Liver (tissue), 9 donors: ENCODE results near the gene MARVELD3. TPM values are rescaled to one million over a fixed set of nuclear protein-coding genes. Genes with fewer than 3 reads are reported as not detected.

Experiments
- DNase-seq: peaks from one replicate; pipeline ENCODE4 v3.0.0-alpha.2; 2017; ENCODE audit warnings: low spot score
- H3K27ac ChIP-seq, 2 donors: one replicate each; pipeline ENCODE4 v1.7.0; 2013; ENCODE audit warnings: inconsistent platforms in 2 of 2, low read length in 2 of 2, control low read depth in 1 of 2, low read depth in 1 of 2, mild to moderate bottlenecking in 1 of 2
- H3K27me3 ChIP-seq, 4 donors: one replicate each; pipeline versions ENCODE4 v1.6.1 to v1.7.0; 2013; ENCODE audit warnings: low read length in 3 of 4, inconsistent platforms in 1 of 4, mild to moderate bottlenecking in 1 of 4, moderate library complexity in 1 of 4; ENCODE audit not compliant: control insufficient read depth in 4 of 4, insufficient read depth in 4 of 4
- H3K36me3 ChIP-seq, 4 donors: one replicate each; pipeline versions ENCODE4 v1.6.1 to v1.7.0; 2013; ENCODE audit warnings: low read length in 3 of 4, mild to moderate bottlenecking in 3 of 4, low read depth in 1 of 4, moderate library complexity in 1 of 4; ENCODE audit not compliant: control insufficient read depth in 4 of 4, insufficient read depth in 3 of 4
- H3K4me1 ChIP-seq, 4 donors: one replicate each; pipeline versions ENCODE4 v1.6.1 to v1.7.0; 2013; ENCODE audit warnings: low read length in 3 of 4, mild to moderate bottlenecking in 3 of 4, moderate library complexity in 1 of 4; ENCODE audit not compliant: control insufficient read depth in 4 of 4, insufficient read depth in 4 of 4
- H3K4me3 ChIP-seq, 3 donors: one replicate each; pipeline versions ENCODE4 v1.6.1 to v1.7.0; 2013; ENCODE audit warnings: low read length in 3 of 3, control low read depth in 1 of 3, low read depth in 1 of 3, mild to moderate bottlenecking in 1 of 3
- H3K9ac ChIP-seq, 2 donors: one replicate each; pipeline ENCODE4 v1.7.0; 2013; ENCODE audit warnings: low read length in 2 of 2, mild to moderate bottlenecking in 2 of 2, moderate library complexity in 2 of 2, control low read depth in 1 of 2, low read depth in 1 of 2
- H3K9me3 ChIP-seq, 4 donors: one replicate each; pipeline versions ENCODE4 v1.6.1 to v1.7.0; 2013; ENCODE audit warnings: low read length in 3 of 4; ENCODE audit not compliant: control insufficient read depth in 4 of 4
- CTCF ChIP-seq: fragments of 150-350 bp; IDR thresholded peaks from 2 replicates; pipeline ENCODE4 v1.5.1; 2017; ENCODE audit warnings: improper control_type of control experiment, low read depth, low read length; ENCODE audit not compliant: missing input control
- EGR1 ChIP-seq, 2 donors: IDR thresholded peaks; 2 replicates each; pipeline ENCODE4 v1.6.1; 2016 to 2018; ENCODE audit warnings: antibody characterized with exemption in 2 of 2, low read depth in 2 of 2
- FOXA1 ChIP-seq: IDR thresholded peaks from 2 replicates; pipeline ENCODE4 v1.6.1; 2016; ENCODE audit warnings: antibody characterized with exemption
- FOXA2 ChIP-seq: IDR thresholded peaks from 2 replicates; pipeline ENCODE4 v1.6.1; 2016; ENCODE audit warnings: antibody characterized with exemption
- GABPA ChIP-seq, 2 donors: IDR thresholded peaks in 1 of 2; conservative IDR thresholded peaks in 1 of 2; 2 replicates each; pipeline ENCODE4 v1.6.1; 2016; ENCODE audit warnings: antibody characterized with exemption in 2 of 2, mild to moderate bottlenecking in 1 of 2, moderate library complexity in 1 of 2
- HNF4A ChIP-seq, 2 donors: conservative IDR thresholded peaks; 2 replicates each; pipeline ENCODE4 v1.6.1; 2016; ENCODE audit warnings: antibody characterized with exemption in 2 of 2, mild to moderate bottlenecking in 2 of 2
- HNF4G ChIP-seq: IDR thresholded peaks from 2 replicates; pipeline ENCODE4 v1.6.1; 2016; ENCODE audit warnings: antibody characterized with exemption
- JUND ChIP-seq, 2 donors: IDR thresholded peaks; 2 replicates each; pipeline ENCODE4 v1.6.1; 2016; ENCODE audit warnings: antibody characterized with exemption in 2 of 2
- NR2F2 ChIP-seq: IDR thresholded peaks from 2 replicates; pipeline ENCODE4 v1.6.1; 2016; ENCODE audit warnings: antibody characterized with exemption
- RXRA ChIP-seq, 2 donors: IDR thresholded peaks; 2 replicates each; pipeline ENCODE4 v1.6.1; 2017 to 2018; ENCODE audit warnings: antibody characterized with exemption in 2 of 2, mild to moderate bottlenecking in 1 of 2
- SP1 ChIP-seq: IDR thresholded peaks from 2 replicates; pipeline ENCODE4 v1.6.1; 2018; ENCODE audit warnings: antibody characterized with exemption, mild to moderate bottlenecking
- TAF1 ChIP-seq: conservative IDR thresholded peaks from 2 replicates; pipeline ENCODE4 v1.6.1; 2016; ENCODE audit warnings: antibody characterized with exemption, mild to moderate bottlenecking
- YY1 ChIP-seq: IDR thresholded peaks from 2 replicates; pipeline ENCODE4 v1.6.1; 2016; ENCODE audit warnings: antibody characterized with exemption, mild to moderate bottlenecking
- WGBS: extraction: QIAGEN DNeasy Blood & Tissue Kit; methylation state at CpG from one replicate; pipeline ENCODE4 v1.1.7; 2013; 5-methylcytosine and 5-hydroxymethylcytosine counted together
- polyA plus RNA-seq, 2 donors: library from polyadenylated mRNA; stranded (reverse) in 1 of 2; unstranded in 1 of 2; fragments of 200-250 nt in 1 of 2; fragments of >200 nt in 1 of 2; fragmentation: Nextera tagmentation in 1 of 2; extraction: Ambion mirVana in 1 of 2; gene quantifications; one replicate each; pipeline versions ENCODE4 v1.2.1 to v1.2.3, GENCODE V29; 2013 to 2015
- total RNA-seq, 2 donors: library from RNA; depleted of rRNA; stranded (reverse); fragments of >200 nt; gene quantifications; one replicate each; pipeline ENCODE4 v1.2.3, GENCODE V29; 2014
- TF ChIP-seq, protein P1 (sequence below): IDR thresholded peaks from 2 replicates; pipeline ENCODE4 v1.6.1; 2016; ENCODE audit warnings: antibody characterized with exemption, mild to moderate bottlenecking
- TF ChIP-seq, protein P2 (sequence below): IDR thresholded peaks from 2 replicates; pipeline ENCODE4 v1.6.1; 2016; ENCODE audit warnings: antibody characterized with exemption
- TF ChIP-seq, protein P3 (sequence below): IDR thresholded peaks from 2 replicates; pipeline ENCODE4 v1.6.1; 2016; ENCODE audit warnings: antibody characterized with exemption
- TF ChIP-seq, protein P4 (sequence below): IDR thresholded peaks from 2 replicates; pipeline ENCODE4 v1.6.1; 2016; ENCODE audit warnings: antibody characterized with exemption
- donor health status: healthy.
- donor health status: healthy.
- donor health status: healthy.
- donor health status: healthy.
- donor health status: healthy.

MARVELD3 gene
- total and polyA plus RNA-seq, 4 donors: 1.8 to 4.9 (median 4.1) TPM

- peaks cover 2 to 11% (median 8%) of the 10 kb centered on the region in 4 donors for H3K36me3 ChIP-seq
- no peak for DNase-seq
These were observed 49.4 kb downstream of the MARVELD3 start for GRCh38 chr16:71675380-71675779.

GRCh38 chr16:71676236-71676635 lies 50.3 kb downstream of the MARVELD3 start:
- H3K4me3 ChIP-seq: no peak overlapping the region
- no peak overlapping the region for H3K27ac ChIP-seq
- no peaks in the 10 kb centered on the region for H3K9me3 ChIP-seq
- no peak overlapping the region for H3K9ac ChIP-seq
- no peak for DNase-seq
- H3K36me3 ChIP-seq: peaks cover 2 to 11% (median 6%) of the 10 kb centered on the region in 4 donors
- no peaks in the 10 kb centered on the region for H3K27me3 ChIP-seq
- TF ChIP-seq FOXA1 (no peak), FOXA2 (no peak), TAF1 (no peak), SP1 (no peak), JUND (IDR thresholded peaks at IDR 0.05) (no peak), YY1 (no peak), GABPA (IDR thresholded peaks at IDR 0.05 in 1 of 2, conservative IDR thresholded peaks at IDR 0.05 in 1 of 2) (no peak)
- TF ChIP-seq, protein P1, sequence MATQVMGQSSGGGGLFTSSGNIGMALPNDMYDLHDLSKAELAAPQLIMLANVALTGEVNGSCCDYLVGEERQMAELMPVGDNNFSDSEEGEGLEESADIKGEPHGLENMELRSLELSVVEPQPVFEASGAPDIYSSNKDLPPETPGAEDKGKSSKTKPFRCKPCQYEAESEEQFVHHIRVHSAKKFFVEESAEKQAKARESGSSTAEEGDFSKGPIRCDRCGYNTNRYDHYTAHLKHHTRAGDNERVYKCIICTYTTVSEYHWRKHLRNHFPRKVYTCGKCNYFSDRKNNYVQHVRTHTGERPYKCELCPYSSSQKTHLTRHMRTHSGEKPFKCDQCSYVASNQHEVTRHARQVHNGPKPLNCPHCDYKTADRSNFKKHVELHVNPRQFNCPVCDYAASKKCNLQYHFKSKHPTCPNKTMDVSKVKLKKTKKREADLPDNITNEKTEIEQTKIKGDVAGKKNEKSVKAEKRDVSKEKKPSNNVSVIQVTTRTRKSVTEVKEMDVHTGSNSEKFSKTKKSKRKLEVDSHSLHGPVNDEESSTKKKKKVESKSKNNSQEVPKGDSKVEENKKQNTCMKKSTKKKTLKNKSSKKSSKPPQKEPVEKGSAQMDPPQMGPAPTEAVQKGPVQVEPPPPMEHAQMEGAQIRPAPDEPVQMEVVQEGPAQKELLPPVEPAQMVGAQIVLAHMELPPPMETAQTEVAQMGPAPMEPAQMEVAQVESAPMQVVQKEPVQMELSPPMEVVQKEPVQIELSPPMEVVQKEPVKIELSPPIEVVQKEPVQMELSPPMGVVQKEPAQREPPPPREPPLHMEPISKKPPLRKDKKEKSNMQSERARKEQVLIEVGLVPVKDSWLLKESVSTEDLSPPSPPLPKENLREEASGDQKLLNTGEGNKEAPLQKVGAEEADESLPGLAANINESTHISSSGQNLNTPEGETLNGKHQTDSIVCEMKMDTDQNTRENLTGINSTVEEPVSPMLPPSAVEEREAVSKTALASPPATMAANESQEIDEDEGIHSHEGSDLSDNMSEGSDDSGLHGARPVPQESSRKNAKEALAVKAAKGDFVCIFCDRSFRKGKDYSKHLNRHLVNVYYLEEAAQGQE: no peak
- no peaks in the 10 kb centered on the region for H3K4me1 ChIP-seq
- WGBS: 91% methylated on average over 5 of the region's 5 CpGs

More at GRCh38 chr16:71675380-71675779, 49.4 kb downstream of the MARVELD3 start:
- H3K9ac ChIP-seq: no peak overlapping the region
- no peak overlapping the region for H3K4me3 ChIP-seq
- no peak overlapping the region for H3K27ac ChIP-seq
- H3K4me1 ChIP-seq: peaks cover 0 to 5% (median 0%) of the 10 kb centered on the region in 4 donors
- TF ChIP-seq YY1: no peak
- TF ChIP-seq HNF4A (conservative IDR thresholded peaks at IDR 0.05): no peak
- TF ChIP-seq, protein P2, sequence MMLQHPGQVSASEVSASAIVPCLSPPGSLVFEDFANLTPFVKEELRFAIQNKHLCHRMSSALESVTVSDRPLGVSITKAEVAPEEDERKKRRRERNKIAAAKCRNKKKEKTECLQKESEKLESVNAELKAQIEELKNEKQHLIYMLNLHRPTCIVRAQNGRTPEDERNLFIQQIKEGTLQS: no peak
- no peak for TF ChIP-seq JUND (IDR thresholded peaks at IDR 0.05)
- TF ChIP-seq, protein P3, sequence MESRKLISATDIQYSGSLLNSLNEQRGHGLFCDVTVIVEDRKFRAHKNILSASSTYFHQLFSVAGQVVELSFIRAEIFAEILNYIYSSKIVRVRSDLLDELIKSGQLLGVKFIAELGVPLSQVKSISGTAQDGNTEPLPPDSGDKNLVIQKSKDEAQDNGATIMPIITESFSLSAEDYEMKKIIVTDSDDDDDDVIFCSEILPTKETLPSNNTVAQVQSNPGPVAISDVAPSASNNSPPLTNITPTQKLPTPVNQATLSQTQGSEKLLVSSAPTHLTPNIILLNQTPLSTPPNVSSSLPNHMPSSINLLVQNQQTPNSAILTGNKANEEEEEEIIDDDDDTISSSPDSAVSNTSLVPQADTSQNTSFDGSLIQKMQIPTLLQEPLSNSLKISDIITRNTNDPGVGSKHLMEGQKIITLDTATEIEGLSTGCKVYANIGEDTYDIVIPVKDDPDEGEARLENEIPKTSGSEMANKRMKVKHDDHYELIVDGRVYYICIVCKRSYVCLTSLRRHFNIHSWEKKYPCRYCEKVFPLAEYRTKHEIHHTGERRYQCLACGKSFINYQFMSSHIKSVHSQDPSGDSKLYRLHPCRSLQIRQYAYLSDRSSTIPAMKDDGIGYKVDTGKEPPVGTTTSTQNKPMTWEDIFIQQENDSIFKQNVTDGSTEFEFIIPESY: no peak
- no peak for TF ChIP-seq NR2F2
- TF ChIP-seq RXRA (IDR thresholded peaks at IDR 0.05): no peak
- TF ChIP-seq HNF4G: no peak
- TF ChIP-seq TAF1: no peak
- TF ChIP-seq CTCF: no peak
- TF ChIP-seq SP1: no peak
- TF ChIP-seq, protein P4, sequence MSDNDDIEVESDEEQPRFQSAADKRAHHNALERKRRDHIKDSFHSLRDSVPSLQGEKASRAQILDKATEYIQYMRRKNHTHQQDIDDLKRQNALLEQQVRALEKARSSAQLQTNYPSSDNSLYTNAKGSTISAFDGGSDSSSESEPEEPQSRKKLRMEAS: no peak
- TF ChIP-seq FOXA2: no peak
- TF ChIP-seq GABPA (IDR thresholded peaks at IDR 0.05 in 1 of 2, conservative IDR thresholded peaks at IDR 0.05 in 1 of 2): no peak
- TF ChIP-seq EGR1 (IDR thresholded peaks at IDR 0.05; ENCODE audit: low read depth in 2 of 2): no peak
- H3K9me3 ChIP-seq: no peaks in the 10 kb centered on the region
- 92% methylated on average over 3 of the region's 3 CpGs for WGBS
- H3K27me3 ChIP-seq: no peaks in the 10 kb centered on the region
